Endothelial cell of umbilical vein (primary cell): ENCODE data around the gene MEP1B.

Source experiments
- CTCF ChIP-seq, 2 donors: IDR thresholded peaks; 1 replicate in 1 of 2; 2 replicates in 1 of 2; pipeline ENCODE4 v1.5.1; 2011; ENCODE audit warnings: low read length in 2 of 2, mild to moderate bottlenecking in 2 of 2, moderate library complexity in 2 of 2, control low read depth in 1 of 2, inconsistent platforms in 1 of 2, low read depth in 1 of 2; ENCODE audit not compliant: insufficient read depth in 1 of 2; ENCODE audit errors: extremely low read depth in 1 of 2
- EZH2 ChIP-seq: IDR thresholded peaks from 2 replicates; pipeline ENCODE4 v1.6.1; 2012; ENCODE audit warnings: borderline replicate concordance, low read depth, mild to moderate bottlenecking, moderate library complexity, low read length, inconsistent platforms; ENCODE audit not compliant: severe bottlenecking
- GATA2 ChIP-seq: IDR thresholded peaks from 2 replicates; pipeline ENCODE4 v1.7.0; 2011; ENCODE audit warnings: low read depth, mild to moderate bottlenecking, moderate library complexity, mixed read lengths, low read length; ENCODE audit not compliant: insufficient read length, insufficient read depth
- JUN ChIP-seq: IDR thresholded peaks from 2 replicates; pipeline ENCODE4 v1.6.1; 2011; ENCODE audit warnings: borderline replicate concordance, low read depth; ENCODE audit not compliant: insufficient read length, insufficient read depth
- MAX ChIP-seq: IDR thresholded peaks from 2 replicates; pipeline ENCODE4 v1.6.1; 2011; ENCODE audit not compliant: insufficient read depth, insufficient read length
- POLR2A ChIP-seq: IDR thresholded peaks from 2 replicates; pipeline ENCODE4 v1.6.1; 2012; ENCODE audit warnings: low read depth, mild to moderate bottlenecking, control low read depth, low read length
- POLR2AphosphoS5 ChIP-seq: IDR thresholded peaks from 2 replicates; pipeline ENCODE4 v1.6.1; 2012; ENCODE audit warnings: low read depth, mild to moderate bottlenecking, control low read depth, low read length, moderate library complexity; ENCODE audit not compliant: insufficient read depth

- TF ChIP-seq CTCF (IDR thresholded peaks at IDR 0.05; ENCODE audit: extremely low read depth in 1 of 2, insufficient read depth in 1 of 2, low read depth in 1 of 2, low read length in 2 of 2) (no peak), POLR2A (no peak), POLR2AphosphoS5 (no peak), EZH2 (no peak), GATA2 (no peak), MAX (no peak), JUN (no peak)
These were observed 15.1 kb upstream of the MEP1B start for GRCh38 chr18:32174719-32175118.
